Gastrocnemius medialis (tissue), 4 donors: Measurements from ENCODE around the gene NINJ2.
"Not testable (repeated sequence)": the region's sequence is repeated elsewhere in the genome, so short reads cannot be mapped to it uniquely, and the experiment has no call there.

ENCODE experiments used
- CTCF ChIP-seq, 5 experiments: fragments of 450-650 bp in 3 of 5; fragments of 200-600 bp in 2 of 5; sonication (generic) in 2 of 5; IDR thresholded peaks in 4 of 5; conservative IDR thresholded peaks in 1 of 5; 1 replicate in 4 of 5; 2 replicates in 1 of 5; pipeline ENCODE4 v1.5.1; 2016 to 2019; ENCODE audit warnings: antibody characterized with exemption in 5 of 5, mild to moderate bottlenecking in 3 of 5, moderate library complexity in 3 of 5
- POLR2A ChIP-seq, 2 donors: fragments of 450-650 bp; IDR thresholded peaks; one replicate each; pipeline ENCODE4 v1.6.1; 2017; ENCODE audit warnings: antibody characterized with exemption in 2 of 2, mild to moderate bottlenecking in 2 of 2, moderate library complexity in 2 of 2

GRCh38 chr12:641321-641720, 21.9 kb downstream of the NINJ2 start:
- not testable (repeated sequence) for TF ChIP-seq POLR2A (IDR thresholded peaks at IDR 0.05); CTCF (IDR thresholded peaks at IDR 0.05 in 4 of 5, conservative IDR thresholded peaks at IDR 0.05 in 1 of 5)
